H1 (cell line): ENCODE data around the gene PLA2G4F. TPM values are rescaled to one million over a fixed set of nuclear protein-coding genes. Genes with fewer than 3 reads are reported as not detected.
"Not testable (repeated sequence)": the region's sequence is repeated elsewhere in the genome, so short reads cannot be mapped to it uniquely, and the experiment has no call there.

Experiments
- CTCF ChIA-PET: fragments of 300-600 bp; sonication (Branson Sonifier 250); formaldehyde crosslinking; loops from one replicate; lab custom pipeline; 2021; ENCODE audit not compliant: partially characterized antibody; lab: Charles Lee
- POLR2A ChIA-PET: fragments of 300-600 bp; sonication (Branson Sonifier 250); formaldehyde crosslinking; loops from one replicate; lab custom pipeline; 2021; ENCODE audit warnings: inconsistent platforms; ENCODE audit not compliant: partially characterized antibody; lab: Charles Lee
- DNase-seq, 2 experiments: peaks; one replicate each; pipeline versions ENCODE4 v3.0.0 to v3.0.0-alpha.2; 2010 to 2022; ENCODE audit warnings: low spot score in 2 of 2, low read depth in 1 of 2, mixed read lengths in 1 of 2
- FAIRE-seq: peaks from 2 replicates; lab custom pipeline; 2011; peaks lifted over from hg19 to GRCh38; lab: Jason Lieb, UNC
- H2AFZ ChIP-seq: 2 replicates; pipeline ENCODE4 v1.8.1; 2012; ENCODE audit warnings: low read length, inconsistent platforms
- H2AK5ac ChIP-seq: 2 replicates; pipeline ENCODE4 v1.6.1; 2013; ENCODE audit warnings: low read depth, low read length
- H2BK120ac ChIP-seq: replicated peaks from 2 replicates; pipeline ENCODE3; 2013; ENCODE audit warnings: low read depth, low read length, inconsistent platforms
- H2BK12ac ChIP-seq: 2 replicates; pipeline ENCODE4 v1.6.1; 2013; ENCODE audit warnings: low read depth, low read length
- H2BK15ac ChIP-seq: 2 replicates; pipeline ENCODE4 v1.6.1; 2013; ENCODE audit warnings: low read length
- H2BK20ac ChIP-seq: 2 replicates; pipeline ENCODE4 v1.6.1; 2013; ENCODE audit warnings: low read length
- H2BK5ac ChIP-seq: 2 replicates; pipeline ENCODE4 v1.6.1; 2013; ENCODE audit warnings: low read depth, low read length
- H3K14ac ChIP-seq: 2 replicates; pipeline ENCODE4 v1.6.1; 2013; ENCODE audit warnings: inconsistent platforms; ENCODE audit not compliant: insufficient read length
- H3K18ac ChIP-seq: 2 replicates; pipeline ENCODE4 v1.6.1; 2013; ENCODE audit warnings: low read length; ENCODE audit errors: extremely low read depth
- H3K23ac ChIP-seq: 2 replicates; pipeline ENCODE4 v1.6.1; 2013; ENCODE audit warnings: inconsistent platforms; ENCODE audit not compliant: insufficient read length
- H3K23me2 ChIP-seq: 2 replicates; pipeline ENCODE4 v1.6.1; 2013; ENCODE audit warnings: low read depth, low read length
- H3K27ac ChIP-seq: 2 replicates; pipeline ENCODE4 v1.6.1; 2011; ENCODE audit warnings: low read depth, low read length, inconsistent platforms
- H3K27me3 ChIP-seq, 4 experiments: replicated peaks in 1 of 4; 1 replicate in 1 of 4; 2 replicates in 3 of 4; pipeline versions ENCODE4 v1.6.1 to v1.8.1; 2011 to 2013; ENCODE audit warnings: low read length in 3 of 4, mild to moderate bottlenecking in 3 of 4, inconsistent platforms in 2 of 4, mixed read lengths in 2 of 4, moderate library complexity in 1 of 4; ENCODE audit not compliant: control insufficient read depth in 3 of 4, insufficient read depth in 3 of 4; ENCODE audit errors: extremely low read depth in 1 of 4
- H3K36me3 ChIP-seq, 4 experiments: 2 replicates each; pipeline versions ENCODE4 v1.6.1 to v1.8.1; 2011 to 2013; ENCODE audit warnings: mild to moderate bottlenecking in 4 of 4, low read length in 3 of 4, moderate library complexity in 2 of 4, control low read depth in 1 of 4, inconsistent platforms in 1 of 4; ENCODE audit not compliant: insufficient read depth in 4 of 4, control insufficient read depth in 2 of 4
- H3K4ac ChIP-seq: replicated peaks from 2 replicates; pipeline ENCODE3; 2013; ENCODE audit warnings: low read length, low read depth, mixed read lengths, inconsistent platforms; ENCODE audit not compliant: insufficient read length
- H3K4me1 ChIP-seq, 4 experiments: replicated peaks in 1 of 4; 1 replicate in 1 of 4; 2 replicates in 3 of 4; pipeline versions ENCODE4 v1.6.1 to v1.8.1; 2011 to 2013; ENCODE audit warnings: low read length in 3 of 4, inconsistent platforms in 2 of 4, mixed read lengths in 1 of 4; ENCODE audit not compliant: insufficient read depth in 4 of 4, control insufficient read depth in 3 of 4
- H3K4me2 ChIP-seq, 2 experiments: 2 replicates each; pipeline versions ENCODE4 v1.6.1 to v1.8.1; 2011 to 2013; ENCODE audit warnings: low read depth in 2 of 2, low read length in 2 of 2, control low read depth in 1 of 2, inconsistent platforms in 1 of 2, mild to moderate bottlenecking in 1 of 2; ENCODE audit not compliant: insufficient read depth in 1 of 2
- H3K4me3 ChIP-seq, 4 experiments: fragments of 200-600, 300-600 bp in 1 of 4; sonication (generic), shearing (Covaris generic), sonication (Bioruptor Twin) in 1 of 4; 2 replicates each; pipeline versions ENCODE4 v1.5.1 to v1.8.1; 2011 to 2016; ENCODE audit warnings: low read length in 4 of 4, low read depth in 3 of 4, control low read depth in 2 of 4, inconsistent platforms in 2 of 4, mild to moderate bottlenecking in 2 of 4, mixed read lengths in 1 of 4, moderate library complexity in 1 of 4; ENCODE audit not compliant: insufficient read depth in 2 of 4; ENCODE audit errors: extremely low read depth in 1 of 4
- H3K56ac ChIP-seq: replicated peaks from 2 replicates; pipeline ENCODE3; 2013; ENCODE audit warnings: low read depth, mild to moderate bottlenecking, mixed read lengths, low read length, inconsistent platforms; ENCODE audit not compliant: insufficient read length
- H3K79me1 ChIP-seq: 2 replicates; pipeline ENCODE4 v1.6.1; 2013; ENCODE audit warnings: low read depth, low read length, control low read depth
- H3K79me2 ChIP-seq, 2 experiments: 2 replicates each; pipeline versions ENCODE4 v1.6.1 to v1.8.1; 2012 to 2013; ENCODE audit warnings: low read length in 2 of 2, mild to moderate bottlenecking in 2 of 2, inconsistent platforms in 1 of 2; ENCODE audit not compliant: insufficient read depth in 2 of 2, control insufficient read depth in 1 of 2
- H3K9ac ChIP-seq, 4 experiments: replicated peaks in 1 of 4; 1 replicate in 1 of 4; 2 replicates in 3 of 4; pipeline versions ENCODE4 v1.6.1 to v1.8.1; 2011 to 2013; ENCODE audit warnings: low read depth in 3 of 4, low read length in 3 of 4, control low read depth in 2 of 4, mild to moderate bottlenecking in 2 of 4, moderate library complexity in 2 of 4, inconsistent platforms in 1 of 4; ENCODE audit errors: extremely low read depth in 1 of 4
- H3K9me3 ChIP-seq, 2 experiments: 2 replicates each; pipeline versions ENCODE4 v1.6.1 to v1.8.1; 2012 to 2013; ENCODE audit warnings: mild to moderate bottlenecking in 2 of 2, moderate library complexity in 2 of 2, control low read depth in 1 of 2, inconsistent platforms in 1 of 2, low read depth in 1 of 2, low read length in 1 of 2, mixed read lengths in 1 of 2; ENCODE audit not compliant: insufficient read depth in 2 of 2
- H4K20me1 ChIP-seq, 2 experiments: replicated peaks in 1 of 2; 2 replicates each; pipeline versions ENCODE3 to v1.8.1; 2011 to 2013; ENCODE audit warnings: inconsistent platforms in 2 of 2, low read length in 2 of 2, mild to moderate bottlenecking in 1 of 2; ENCODE audit not compliant: insufficient read depth in 2 of 2, control insufficient read depth in 1 of 2
- H4K5ac ChIP-seq: 2 replicates; pipeline ENCODE4 v1.6.1; 2013; ENCODE audit warnings: low read length, low read depth, mixed read lengths, inconsistent platforms; ENCODE audit not compliant: insufficient read length
- H4K8ac ChIP-seq: 2 replicates; pipeline ENCODE4 v1.8.0; 2013; ENCODE audit warnings: mild to moderate bottlenecking, moderate library complexity, low read length, inconsistent platforms; ENCODE audit not compliant: insufficient read depth; ENCODE audit errors: extremely low read depth
- H4K91ac ChIP-seq: replicated peaks from 2 replicates; pipeline ENCODE3; 2013; ENCODE audit warnings: low read length, mixed read lengths, inconsistent platforms; ENCODE audit not compliant: insufficient read length
- GABPA ChIP-seq: IDR thresholded peaks from 2 replicates; pipeline ENCODE4 v1.6.1; 2011; ENCODE audit warnings: mild to moderate bottlenecking, low read length, moderate library complexity, borderline replicate concordance; ENCODE audit not compliant: insufficient read depth
- WGBS, 2 experiments: shearing (Covaris generic) in 1 of 2; methylation state at CpG; one replicate each; pipeline versions ENCODE4 v1.1.6 to v1.1.7; 2013 to 2015; ENCODE audit warnings: low lambda C conversion rate in 2 of 2, mixed read lengths in 2 of 2, inconsistent platforms in 1 of 2, low coverage in 1 of 2, missing lambda C conversion rate in 1 of 2; ENCODE audit not compliant: insufficient replicate concordance in 2 of 2, insufficient coverage in 1 of 2, insufficient read length in 1 of 2; ENCODE audit errors: extremely low coverage in 1 of 2, missing lambda C conversion rate in 1 of 2; 5-methylcytosine and 5-hydroxymethylcytosine counted together
- polyA plus RNA-seq, 7 experiments: library from polyadenylated mRNA; depleted of rRNA in 3 of 7; stranded (reverse) in 5 of 7; unstranded in 2 of 7; fragments of >200 nt in 5 of 7; fragments of 200-250 nt in 2 of 7; gene quantifications; 1 replicate in 5 of 7; 2 replicates in 1 of 7; 4 replicates in 1 of 7; pipeline versions ENCODE4 v1.2.1 to v1.2.3, GENCODE V29; 2011 to 2013; ENCODE audit warnings: missing spikeins in 2 of 7, mixed read lengths in 2 of 7
- total RNA-seq: library from RNA; stranded (reverse); fragmentation: NEBNext Ultra II Directional; extraction: Animal tissue kit (Norgen Biotek cat#: 25700); gene quantifications from 2 replicates; pipeline ENCODE4 v1.2.1, GENCODE V29; 2021

The PLA2G4F gene
- total and polyA plus RNA-seq, 2 of the 8 experiments (the other 6 are each of a cell fraction or from before 2014, with no cell fraction given): not detected

DNA sequence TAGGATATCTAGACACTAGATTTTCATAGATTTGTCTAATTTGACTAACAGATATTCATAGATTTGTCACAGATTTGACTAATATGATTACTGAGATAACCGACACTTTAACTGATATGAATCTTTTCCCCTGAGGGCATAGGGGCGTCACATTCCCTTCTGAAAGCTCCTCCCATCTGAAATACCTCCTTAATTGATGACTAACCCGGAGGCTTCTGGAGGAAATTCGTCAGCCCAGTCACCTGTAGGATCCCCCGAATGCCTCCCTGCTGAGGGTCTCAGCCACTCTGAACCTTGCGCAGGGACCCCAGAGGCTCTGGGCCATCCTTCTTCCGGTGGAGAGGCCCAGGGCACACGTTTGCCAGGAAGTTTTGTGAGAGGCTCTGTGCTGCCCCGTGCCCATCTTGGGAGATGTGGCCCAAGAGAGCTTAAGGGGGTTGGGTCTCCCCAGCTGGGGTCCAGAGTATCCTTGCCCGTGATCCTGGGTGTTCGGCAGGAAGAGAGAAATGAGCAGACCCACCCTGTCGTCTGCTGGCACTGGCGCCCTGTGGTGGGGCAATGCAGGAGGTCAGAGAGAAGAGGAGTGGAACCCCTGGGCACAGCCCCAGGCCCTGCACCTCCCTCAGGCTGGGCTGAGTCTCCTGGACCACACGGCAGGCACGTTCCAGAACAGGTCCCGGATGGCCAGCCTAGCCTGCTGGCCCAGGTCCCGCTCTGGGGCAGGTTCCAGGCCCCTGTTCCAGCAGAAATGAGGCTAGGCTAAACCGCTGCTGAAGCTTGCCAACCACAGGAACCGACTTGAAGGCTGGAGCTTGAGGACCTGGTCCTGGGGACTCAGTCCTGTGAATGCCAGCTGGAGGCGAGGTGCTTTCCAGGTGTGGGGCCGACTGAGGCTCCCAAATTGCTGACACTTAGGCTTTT, 63.8 kb downstream of the PLA2G4F start (continued):
- TF ChIP-seq GABPA: no peak

DNA sequence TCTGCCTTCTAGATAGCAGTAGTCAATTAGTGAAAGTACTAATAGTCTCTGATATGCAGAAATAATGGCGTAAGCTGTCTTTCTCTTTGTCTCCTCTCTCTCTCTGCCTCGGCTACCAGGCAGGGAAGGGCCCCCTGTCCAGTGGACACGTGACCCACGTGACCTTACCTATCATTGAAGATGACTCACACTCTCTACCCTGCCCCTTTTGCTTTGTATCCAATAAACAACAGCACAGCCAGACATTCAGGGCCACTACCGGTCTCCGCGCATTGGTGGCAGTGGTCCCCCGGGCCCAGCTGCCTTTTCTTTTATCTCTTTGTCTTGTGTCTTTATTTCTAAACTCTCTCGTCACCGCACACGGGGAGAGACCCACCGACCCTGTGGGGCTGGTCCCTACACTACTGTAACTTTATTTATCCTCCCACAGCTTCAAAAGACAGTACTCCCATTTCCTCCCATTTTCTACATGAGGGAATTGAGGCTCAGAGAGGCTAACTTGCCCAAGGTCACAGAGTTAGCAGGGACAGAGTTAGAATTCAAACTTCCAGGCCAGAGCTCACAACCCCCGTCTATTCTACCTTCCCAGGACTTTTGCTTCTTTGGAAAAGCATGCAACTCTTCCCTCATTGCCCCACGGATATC, 64.6 kb downstream of the PLA2G4F start:
- H4K91ac ChIP-seq, H3K4me3 ChIP-seq, H3K56ac ChIP-seq, H3K18ac ChIP-seq, DNase-seq, H3K4ac ChIP-seq, H3K79me2 ChIP-seq, H3K27me3 ChIP-seq, H4K20me1 ChIP-seq, H3K23me2 ChIP-seq, H3K14ac ChIP-seq, H2AK5ac ChIP-seq, FAIRE-seq, H2BK120ac ChIP-seq, H3K23ac ChIP-seq, H2BK15ac ChIP-seq, H3K4me2 ChIP-seq, H4K5ac ChIP-seq, POLR2A ChIA-PET, H3K9me3 ChIP-seq, H2BK5ac ChIP-seq, H3K4me1 ChIP-seq, H3K36me3 ChIP-seq, H2BK20ac ChIP-seq, H4K8ac ChIP-seq, H3K79me1 ChIP-seq, H3K27ac ChIP-seq, H3K9ac ChIP-seq: not testable (repeated sequence)
- Histone ChIP-seq H2AFZ (peak overlapping the region; percentile 78; the same call in 1 of the 2 replicates), H2BK12ac (peak overlapping the region; percentile 50; the same call in 1 of the 2 replicates)
- CTCF ChIA-PET: interaction anchor here (0.9 to 7.3 kb wide), 10 partner anchors 9 to 302 kb away, joined by 3 to 63 read pairs (median 4); partner anchors contain the start of gene PLA2G4F
- 78% methylated on average over 14 of the region's 14 CpGs; no CpG with 5 or more reads in 1 of the 2 experiments for WGBS, 2 experiments
